22Rv1 (cell line): ENCODE results near the gene TSEN2.

Experiments
- ZFX ChIP-seq: fragments of 450-650 bp; IDR thresholded peaks from 2 replicates; pipeline ENCODE4 v1.6.1; 2017; ENCODE audit warnings: antibody characterized with exemption, borderline replicate concordance
- TF ChIP-seq, protein P1 (sequence below): fragments of 450-650 bp; IDR thresholded peaks from 2 replicates; pipeline ENCODE4 v1.5.1; 2017; ENCODE audit warnings: mild to moderate bottlenecking

- TF ChIP-seq, protein P1, sequence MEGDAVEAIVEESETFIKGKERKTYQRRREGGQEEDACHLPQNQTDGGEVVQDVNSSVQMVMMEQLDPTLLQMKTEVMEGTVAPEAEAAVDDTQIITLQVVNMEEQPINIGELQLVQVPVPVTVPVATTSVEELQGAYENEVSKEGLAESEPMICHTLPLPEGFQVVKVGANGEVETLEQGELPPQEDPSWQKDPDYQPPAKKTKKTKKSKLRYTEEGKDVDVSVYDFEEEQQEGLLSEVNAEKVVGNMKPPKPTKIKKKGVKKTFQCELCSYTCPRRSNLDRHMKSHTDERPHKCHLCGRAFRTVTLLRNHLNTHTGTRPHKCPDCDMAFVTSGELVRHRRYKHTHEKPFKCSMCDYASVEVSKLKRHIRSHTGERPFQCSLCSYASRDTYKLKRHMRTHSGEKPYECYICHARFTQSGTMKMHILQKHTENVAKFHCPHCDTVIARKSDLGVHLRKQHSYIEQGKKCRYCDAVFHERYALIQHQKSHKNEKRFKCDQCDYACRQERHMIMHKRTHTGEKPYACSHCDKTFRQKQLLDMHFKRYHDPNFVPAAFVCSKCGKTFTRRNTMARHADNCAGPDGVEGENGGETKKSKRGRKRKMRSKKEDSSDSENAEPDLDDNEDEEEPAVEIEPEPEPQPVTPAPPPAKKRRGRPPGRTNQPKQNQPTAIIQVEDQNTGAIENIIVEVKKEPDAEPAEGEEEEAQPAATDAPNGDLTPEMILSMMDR = no peak
- TF ChIP-seq ZFX = no peak
Observed at GRCh38 chr3:12454816-12455121, 29.5 kb upstream of the TSEN2 start.
